UCSD-AML1 (cell line): ENCODE data around the gene JAM3.

Experiments used
- DNase-seq: peaks from one replicate; lab custom pipeline; 2025; ENCODE audit not compliant: unreplicated experiment; lab: John Stamatoyannopoulos, UW

JAM3 gene

GRCh38 chr11:134068829-134069425, at the start of gene JAM3:
Gene JAM3 (plus strand): TSS chr11:134069072. CDS start chr11:134069084, 12 bp downstream.
- DNase-seq = peak; percentile 95

GRCh38 chr11:134019500-134019899, 49.4 kb upstream of the JAM3 start:
- no peak for DNase-seq

- DNase-seq = no peak
These were observed 48.3 kb upstream of the JAM3 start for GRCh38 chr11:134020598-134020997.

- DNase-seq = no peak
These were observed 47.5 kb upstream of the JAM3 start for GRCh38 chr11:134021326-134021725.

- DNase-seq = no peak
These were observed 46.1 kb upstream of the JAM3 start for GRCh38 chr11:134022748-134023147.

- DNase-seq = no peak
These were observed 44.3 kb upstream of the JAM3 start for GRCh38 chr11:134024420-134025081.

- DNase-seq = no peak
These were observed 43.8 kb upstream of the JAM3 start for GRCh38 chr11:134025082-134025429.

GRCh38 chr11:134026655-134027343, 42.1 kb upstream of the JAM3 start:
- no peak for DNase-seq

GRCh38 chr11:134027671-134028070, 41.2 kb upstream of the JAM3 start:
- DNase-seq = no peak

GRCh38 chr11:134028368-134028920, 40.4 kb upstream of the JAM3 start:
- DNase-seq = no peak

- no peak for DNase-seq
These were observed 38.0 kb upstream of the JAM3 start for GRCh38 chr11:134030853-134031252.

- no peak for DNase-seq
These were observed 36.8 kb upstream of the JAM3 start for GRCh38 chr11:134032043-134032442.

- DNase-seq = peak; percentile 91
These were observed 36.3 kb upstream of the JAM3 start for GRCh38 chr11:134032501-134033091.

- DNase-seq = no peak
These were observed 35.6 kb upstream of the JAM3 start for GRCh38 chr11:134033276-134033675.

GRCh38 chr11:134033696-134034491, 35.0 kb upstream of the JAM3 start:
- DNase-seq = peak; percentile 77

- DNase-seq = no peak
These were observed 34.1 kb upstream of the JAM3 start for GRCh38 chr11:134034496-134035381.

GRCh38 chr11:134036492-134037045, 32.3 kb upstream of the JAM3 start:
- no peak for DNase-seq

GRCh38 chr11:134037046-134037908, 31.6 kb upstream of the JAM3 start:
- DNase-seq = peak; percentile 52
